Spleen (tissue), 11 donors: ENCODE data around the gene RFX1. TPM values are rescaled to one million over a fixed set of nuclear protein-coding genes. Genes with fewer than 3 reads are reported as not detected.
A peak's percentile ranks its signal among the peaks of the same experiment; 100 is the strongest.
"Not testable (repeated sequence)": the region's sequence is repeated elsewhere in the genome, so short reads cannot be mapped to it uniquely, and the experiment has no call there.

ENCODE experiments used
- DNase-seq: peaks from one replicate; pipeline ENCODE4 v3.0.0-alpha.2; 2020
- H3K27ac ChIP-seq, 8 donors: fragments of 200-600 bp; sonication (generic) in 7 of 8; 1 replicate in 4 of 8; 2 replicates in 4 of 8; pipeline versions ENCODE4 v1.5.0 to v1.8.0; 2016 to 2021; ENCODE audit warnings: inconsistent platforms in 4 of 8, mild to moderate bottlenecking in 4 of 8, moderate library complexity in 1 of 8
- H3K27me3 ChIP-seq, 7 donors: fragments of 200-600 bp; sonication (generic) in 6 of 7; replicated peaks in 1 of 7; 1 replicate in 4 of 7; 2 replicates in 3 of 7; pipeline versions ENCODE4 v1.5.0 to v1.8.0; 2016 to 2021; ENCODE audit warnings: inconsistent platforms in 3 of 7, mild to moderate bottlenecking in 1 of 7
- H3K36me3 ChIP-seq, 6 donors: fragments of 200-600 bp; sonication (generic) in 5 of 6; 1 replicate in 4 of 6; 2 replicates in 2 of 6; pipeline versions ENCODE4 v1.5.0 to v1.8.0; 2016 to 2021; ENCODE audit warnings: inconsistent platforms in 2 of 6
- H3K4me1 ChIP-seq, 6 donors: fragments of 200-600 bp; sonication (generic) in 5 of 6; 1 replicate in 3 of 6; 2 replicates in 3 of 6; pipeline versions ENCODE4 v1.5.0 to v1.8.0; 2016 to 2021; ENCODE audit warnings: inconsistent platforms in 3 of 6
- H3K4me3 ChIP-seq, 8 donors: fragments of 200-600 bp; sonication (generic) in 7 of 8; 1 replicate in 4 of 8; 2 replicates in 4 of 8; pipeline versions ENCODE4 v1.5.0 to v1.8.0; 2016 to 2021; ENCODE audit warnings: inconsistent platforms in 4 of 8, mild to moderate bottlenecking in 4 of 8, moderate library complexity in 2 of 8
- H3K9me3 ChIP-seq, 8 donors: fragments of 200-600 bp; sonication (generic) in 7 of 8; 1 replicate in 4 of 8; 2 replicates in 4 of 8; pipeline versions ENCODE4 v1.5.0 to v1.8.0; 2016 to 2021; ENCODE audit warnings: inconsistent platforms in 4 of 8
- CTCF ChIP-seq, 11 experiments: fragments of 200-600 bp in 7 of 11; fragments of 450-650 bp in 4 of 11; sonication (generic) in 4 of 11; IDR thresholded peaks in 8 of 11; conservative IDR thresholded peaks in 3 of 11; 1 replicate in 7 of 11; 2 replicates in 4 of 11; pipeline versions ENCODE4 v1.4.0 to v1.8.0; 2016 to 2021; ENCODE audit warnings: antibody characterized with exemption in 11 of 11, inconsistent platforms in 4 of 11, mild to moderate bottlenecking in 1 of 11
- POLR2A ChIP-seq, 3 donors: fragments of 450-650 bp; IDR thresholded peaks; one replicate each; pipeline ENCODE4 v1.5.1; 2017; ENCODE audit warnings: antibody characterized with exemption in 3 of 3, mild to moderate bottlenecking in 1 of 3
- POLR2AphosphoS5 ChIP-seq, 3 donors: sonication (generic); formaldehyde crosslinking; IDR thresholded peaks; one replicate each; pipeline ENCODE4 v1.5.1; 2017; ENCODE audit warnings: antibody characterized with exemption in 3 of 3
- WGBS, 5 donors: extraction: QIAGEN DNeasy Blood & Tissue Kit in 3 of 5; methylation state at CpG; one replicate each; pipeline versions ENCODE4 v1.1.5 to v1.1.7; 2013 to 2018; 5-methylcytosine and 5-hydroxymethylcytosine counted together
- intact Hi-C: fragments of 100-400 bp; cut with DNase I; formaldehyde crosslinking; loops from one replicate; pipeline ENCODE4 v1.15.0; 2023; ENCODE audit warnings: low total_unique reads
- polyA plus RNA-seq, 3 donors: library from polyadenylated mRNA; stranded (reverse); fragments of 200-250 nt; gene quantifications; one replicate each; pipeline ENCODE4 v1.2.1, GENCODE V29; 2013
- total RNA-seq, 7 donors: library from RNA; depleted of rRNA in 3 of 7; stranded (reverse); fragments of >200 nt in 3 of 7; fragmentation: NEBNext Ultra II Directional in 4 of 7; extraction: Animal tissue kit (Norgen Biotek cat#: 25700) in 4 of 7; gene quantifications; one replicate each; pipeline versions ENCODE4 v1.1.0 to v1.2.1, GENCODE V29; 2016 to 2021
- donor health status: healthy with polysubstance abuse.
- donor health status: DM: no; HTN: no; CAD: no; lungs with moderate emphysema.
- donor health status: DM: no; HTN: no; CAD: no.
- donor health status: Bipolar disorder and iron deficiency.
- donor health status: healthy.
- donor health status: DM: no; HTN: no; CAD: no.
- donor health status: DM: yes; HTN: yes; CAD: no.

RFX1 gene
- total and polyA plus RNA-seq, 10 donors = 2.2 to 22.4 (median 10.9) TPM

GRCh38 chr19:14050512-14050911 is 44.4 kb upstream of the RFX1 start:
- 92 to 99% (median 99%) methylated on average over 4 of the region's 4 CpGs for WGBS, 5 donors
- Histone ChIP-seq H3K4me3 (no peak overlapping the region), H3K36me3 (peaks cover 0 to 80% (median 61%) of the 10 kb centered on the region in 6 donors), H3K9me3 (peaks cover 0 to 10% (median 5%) of the 10 kb centered on the region in 8 donors), H3K27me3 (peaks cover 0 to 6% (median 0%) of the 10 kb centered on the region in 7 donors), H3K4me1 (peaks cover 0 to 5% (median 0%) of the 10 kb centered on the region in 6 donors), H3K27ac (no peak overlapping the region)
- DNase-seq = no peak
- intact Hi-C loops = no loop called here
- TF ChIP-seq POLR2A (IDR thresholded peaks at IDR 0.05) (no peak), POLR2AphosphoS5 (IDR thresholded peaks at IDR 0.05) (no peak), CTCF (IDR thresholded peaks at IDR 0.05 in 8 of 11, conservative IDR thresholded peaks at IDR 0.05 in 3 of 11) (no peak)

GRCh38 chr19:14048443-14049153 is 42.5 kb upstream of the RFX1 start:
- no peaks in the 10 kb centered on the region for H3K27me3 ChIP-seq
- peak; percentile 90 for DNase-seq
- intact Hi-C loops = loop anchor here (10.0 kb wide), 1 partner anchor 164 kb away; no protein-coding TSS in a partner anchor
- H3K4me1 ChIP-seq = peaks cover 0 to 5% (median 0%) of the 10 kb centered on the region in 6 donors
- no peak overlapping the region for H3K4me3 ChIP-seq
- H3K9me3 ChIP-seq = peaks cover 0 to 10% (median 5%) of the 10 kb centered on the region in 8 donors
- TF ChIP-seq POLR2AphosphoS5 (IDR thresholded peaks at IDR 0.05) (peak in 2 of 3 donors; percentile 11 to 23), POLR2A (IDR thresholded peaks at IDR 0.05) (no peak), CTCF (IDR thresholded peaks at IDR 0.05 in 8 of 11, conservative IDR thresholded peaks at IDR 0.05 in 3 of 11) (peak; percentile 61 to 95 (median 85))
- 73 to 83% (median 74%) methylated on average over 8 of the region's 8 CpGs for WGBS, 5 donors
- peaks cover 0 to 99% (median 75%) of the 10 kb centered on the region in 6 donors for H3K36me3 ChIP-seq
- H3K27ac ChIP-seq = peak overlapping the region in 1 of 8 donors; percentile 15

- not testable (repeated sequence) for H3K9me3 ChIP-seq, H3K4me3 ChIP-seq, H3K27me3 ChIP-seq, H3K27ac ChIP-seq, H3K4me1 ChIP-seq, DNase-seq
- WGBS, 5 donors = 91 to 99% (median 97%) methylated on average over 9 to 10 of the region's 10 CpGs
- H3K36me3 ChIP-seq = peaks cover 0 to 100% (median 74%) of the 10 kb centered on the region in 6 donors
- intact Hi-C loops = loop anchor here (10.0 kb wide), 1 partner anchor 163 kb away; no protein-coding TSS in a partner anchor
Observed at GRCh38 chr19:14047866-14048265, 41.7 kb upstream of the RFX1 start.

- Histone ChIP-seq H3K4me1 (peaks cover 4 to 27% (median 10%) of the 10 kb centered on the region in 6 donors), H3K4me3 (peak overlapping the region in 1 of 8 donors; percentile 3), H3K36me3 (peaks cover 0 to 100% (median 52%) of the 10 kb centered on the region in 6 donors), H3K27ac (peak overlapping the region in 7 of 8 donors; percentile 13 to 76 (median 59))
- TF ChIP-seq CTCF (IDR thresholded peaks at IDR 0.05 in 8 of 11, conservative IDR thresholded peaks at IDR 0.05 in 3 of 11) = peak; percentile 20 to 88 (median 70)
- peak in 1 of 3 donors; percentile 18 for TF ChIP-seq POLR2AphosphoS5 (IDR thresholded peaks at IDR 0.05)
- H3K27me3 ChIP-seq, H3K9me3 ChIP-seq, DNase-seq: not testable (repeated sequence)
- 57 to 70% (median 64%) methylated on average over 18 to 19 of the region's 19 CpGs for WGBS, 5 donors
- intact Hi-C loops = loop anchor here (10.0 kb wide), 1 partner anchor 158 kb away; no protein-coding TSS in a partner anchor
Observed at GRCh38 chr19:14042659-14043608, 36.8 kb upstream of the RFX1 start.
